Lower leg skin (tissue), 3 donors: Measurements from ENCODE around the gene ISLR2.

Experiments used
- POLR2A ChIP-seq, 2 donors: fragments of 450-650 bp; IDR thresholded peaks; one replicate each; pipeline ENCODE4 v1.6.1; 2016 to 2017; ENCODE audit warnings: antibody characterized with exemption in 2 of 2, mild to moderate bottlenecking in 1 of 2, moderate library complexity in 1 of 2
- TF ChIP-seq, protein P1 (sequence below), 3 donors: fragments of 450-650 bp; IDR thresholded peaks; one replicate each; pipeline ENCODE4 v1.5.1; 2016; ENCODE audit warnings: antibody characterized with exemption in 3 of 3, mild to moderate bottlenecking in 3 of 3, moderate library complexity in 2 of 3

DNA sequence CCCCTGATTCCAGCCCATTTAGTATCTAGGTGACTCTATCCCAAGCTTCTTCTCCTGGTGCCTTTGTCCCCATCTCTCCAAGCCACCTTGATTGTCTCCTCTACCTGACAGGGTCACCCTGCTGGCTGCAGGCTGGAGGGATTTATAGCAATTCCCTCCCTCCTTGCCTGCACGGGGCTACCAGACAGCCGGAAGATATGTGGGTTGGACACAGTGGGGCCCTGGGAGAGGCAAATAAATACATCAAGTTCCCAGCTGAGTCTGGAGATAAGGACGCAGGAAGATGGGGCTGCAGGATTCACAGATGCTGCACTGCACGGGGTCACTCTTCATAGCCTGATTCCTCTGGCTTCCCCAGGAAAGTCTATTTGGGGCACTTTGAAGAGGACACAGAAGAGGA, 9.3 kb upstream of the ISLR2 start:
- TF ChIP-seq, protein P1, sequence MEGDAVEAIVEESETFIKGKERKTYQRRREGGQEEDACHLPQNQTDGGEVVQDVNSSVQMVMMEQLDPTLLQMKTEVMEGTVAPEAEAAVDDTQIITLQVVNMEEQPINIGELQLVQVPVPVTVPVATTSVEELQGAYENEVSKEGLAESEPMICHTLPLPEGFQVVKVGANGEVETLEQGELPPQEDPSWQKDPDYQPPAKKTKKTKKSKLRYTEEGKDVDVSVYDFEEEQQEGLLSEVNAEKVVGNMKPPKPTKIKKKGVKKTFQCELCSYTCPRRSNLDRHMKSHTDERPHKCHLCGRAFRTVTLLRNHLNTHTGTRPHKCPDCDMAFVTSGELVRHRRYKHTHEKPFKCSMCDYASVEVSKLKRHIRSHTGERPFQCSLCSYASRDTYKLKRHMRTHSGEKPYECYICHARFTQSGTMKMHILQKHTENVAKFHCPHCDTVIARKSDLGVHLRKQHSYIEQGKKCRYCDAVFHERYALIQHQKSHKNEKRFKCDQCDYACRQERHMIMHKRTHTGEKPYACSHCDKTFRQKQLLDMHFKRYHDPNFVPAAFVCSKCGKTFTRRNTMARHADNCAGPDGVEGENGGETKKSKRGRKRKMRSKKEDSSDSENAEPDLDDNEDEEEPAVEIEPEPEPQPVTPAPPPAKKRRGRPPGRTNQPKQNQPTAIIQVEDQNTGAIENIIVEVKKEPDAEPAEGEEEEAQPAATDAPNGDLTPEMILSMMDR (IDR thresholded peaks at IDR 0.05): no peak
- no peak for TF ChIP-seq POLR2A (IDR thresholded peaks at IDR 0.05)
